HepG2 (cell line): Measurements from ENCODE around the gene TSC1. TPM values are rescaled to one million over a fixed set of nuclear protein-coding genes. Genes with fewer than 3 reads are reported as not detected.

Experiments
- CENPT ChIP-seq: sonication (generic); formaldehyde crosslinking; IDR thresholded peaks from 2 replicates; pipeline ENCODE4 v1.8.0; 2022; ENCODE audit warnings: low read depth, mild to moderate bottlenecking, moderate library complexity, missing genetic modification reagents
- CHD2 ChIP-seq: IDR thresholded peaks from 2 replicates; pipeline ENCODE4 v1.6.1; 2011; ENCODE audit warnings: low read depth, low read length, improper control_type of control experiment
- GTF2F1 ChIP-seq: fragments of 150-350 bp; IDR thresholded peaks from 2 replicates; pipeline ENCODE4 v1.6.1; 2014; ENCODE audit warnings: low read length
- KLF6 ChIP-seq: IDR thresholded peaks from 2 replicates; pipeline ENCODE4 v1.8.0; 2016; ENCODE audit warnings: missing biosample characterization, missing genetic modification reagents
- NKX3-1 ChIP-seq: sonication (generic); formaldehyde crosslinking; IDR thresholded peaks from 2 replicates; pipeline ENCODE4 v1.5.0; 2020; ENCODE audit warnings: missing genetic modification reagents
- SOX13 ChIP-seq, 3 experiments: fragments of 450-650 bp in 1 of 3; sonication (generic) in 1 of 3; formaldehyde crosslinking in 1 of 3; IDR thresholded peaks in 2 of 3; conservative IDR thresholded peaks in 1 of 3; 2 replicates each; pipeline versions ENCODE4 v1.5.0 to v1.6.1; 2016 to 2020; ENCODE audit warnings: antibody characterized with exemption in 1 of 3, mild to moderate bottlenecking in 1 of 3, missing compliant biosample characterization in 1 of 3, missing genetic modification reagents in 1 of 3, moderate library complexity in 1 of 3
- SRSF1 ChIP-seq: fragments of 200-400 bp; formaldehyde crosslinking; optimal IDR thresholded peaks from 2 replicates; pipeline ENCODE3; 2017; ENCODE audit warnings: mild to moderate bottlenecking, low read depth, low read length, moderate library complexity
- YEATS4 ChIP-seq: sonication (generic); formaldehyde crosslinking; IDR thresholded peaks from 2 replicates; pipeline ENCODE4 v1.4.0; 2020; ENCODE audit warnings: missing genetic modification reagents, borderline replicate concordance
- ZBTB46 ChIP-seq: sonication (generic); formaldehyde crosslinking; IDR thresholded peaks from 2 replicates; pipeline ENCODE4 v1.4.0; 2020; ENCODE audit warnings: mild to moderate bottlenecking, missing genetic modification reagents, borderline replicate concordance
- ZHX1 ChIP-seq: sonication (generic); formaldehyde crosslinking; IDR thresholded peaks from 2 replicates; pipeline ENCODE4 v1.8.1; 2022; ENCODE audit warnings: low read depth, mild to moderate bottlenecking, missing genetic modification reagents
- ZNF251 ChIP-seq: sonication (generic); formaldehyde crosslinking; IDR thresholded peaks from 2 replicates; pipeline ENCODE4 v1.9.0; 2021; ENCODE audit warnings: mild to moderate bottlenecking, missing genetic modification reagents
- ZNF292 ChIP-seq: sonication (generic); formaldehyde crosslinking; IDR thresholded peaks from 2 replicates; pipeline ENCODE4 v1.8.1; 2022; ENCODE audit warnings: mild to moderate bottlenecking, low read depth, missing genetic modification reagents, borderline replicate concordance
- ZNF317 ChIP-seq: sonication (generic); formaldehyde crosslinking; IDR thresholded peaks from 2 replicates; pipeline ENCODE4 v1.5.0; 2020; ENCODE audit warnings: mild to moderate bottlenecking, missing genetic modification reagents
- ZNF33B ChIP-seq: sonication (generic); formaldehyde crosslinking; IDR thresholded peaks from 2 replicates; pipeline ENCODE4 v1.5.1; 2020; ENCODE audit warnings: mild to moderate bottlenecking, missing genetic modification reagents
- ZNF496 ChIP-seq: sonication (generic); formaldehyde crosslinking; IDR thresholded peaks from 2 replicates; pipeline ENCODE4 v1.8.1; 2023; ENCODE audit warnings: mild to moderate bottlenecking, moderate library complexity, missing genetic modification reagents; ENCODE audit not compliant: insufficient replicate concordance
- ZNF607 ChIP-seq: sonication (generic); formaldehyde crosslinking; IDR thresholded peaks from 2 replicates; pipeline ENCODE4 v1.5.1; 2020; ENCODE audit warnings: missing genetic modification reagents, mild to moderate bottlenecking, borderline replicate concordance
- ZNF784 ChIP-seq: sonication (generic); formaldehyde crosslinking; IDR thresholded peaks from 2 replicates; pipeline ENCODE4 v1.5.1; 2020; ENCODE audit warnings: missing genetic modification reagents, mild to moderate bottlenecking, borderline replicate concordance
- polyA plus RNA-seq, 8 experiments: library from polyadenylated mRNA; depleted of rRNA in 3 of 8; stranded (reverse) in 7 of 8; unstranded in 1 of 8; fragments of >200 nt; fragmentation: Illumina TruSeq in 4 of 8; extraction: Trizol in 4 of 8; gene quantifications; 2 replicates each; pipeline versions ENCODE4 v1.2.1 to v1.2.3, GENCODE V29; 2011 to 2016; ENCODE audit warnings: low read depth in 4 of 8, missing spikeins in 1 of 8, mixed read lengths in 1 of 8; ENCODE audit not compliant: insufficient read depth in 1 of 8
- total RNA-seq, 5 experiments: library from RNA; depleted of rRNA; stranded (reverse); fragments of >200 nt; fragmentation: Illumina TruSeq; extraction: Trizol; gene quantifications; 2 replicates each; pipeline ENCODE4 v1.2.3, GENCODE V29; 2016; ENCODE audit warnings: low read depth in 1 of 5
- TF ChIP-seq, protein P1 (sequence below): sonication (generic); formaldehyde crosslinking; IDR thresholded peaks from 2 replicates; pipeline ENCODE4 v1.5.0; 2020; ENCODE audit warnings: missing genetic modification reagents
- TF ChIP-seq, protein P2 (sequence below): IDR thresholded peaks from 2 replicates; pipeline ENCODE4 v1.6.1; 2018; ENCODE audit warnings: missing genetic modification reagents
- TF ChIP-seq, protein P3 (sequence below): sonication (generic); formaldehyde crosslinking; IDR thresholded peaks from 2 replicates; pipeline ENCODE4 v1.8.0; 2022; ENCODE audit warnings: mild to moderate bottlenecking, missing genetic modification reagents, moderate library complexity

TSC1 gene
- total and polyA plus RNA-seq, 2 of the 13 experiments (the other 11 are each of a cell fraction or from before 2014, with no cell fraction given) = 31.6 to 66.1 TPM

DNA sequence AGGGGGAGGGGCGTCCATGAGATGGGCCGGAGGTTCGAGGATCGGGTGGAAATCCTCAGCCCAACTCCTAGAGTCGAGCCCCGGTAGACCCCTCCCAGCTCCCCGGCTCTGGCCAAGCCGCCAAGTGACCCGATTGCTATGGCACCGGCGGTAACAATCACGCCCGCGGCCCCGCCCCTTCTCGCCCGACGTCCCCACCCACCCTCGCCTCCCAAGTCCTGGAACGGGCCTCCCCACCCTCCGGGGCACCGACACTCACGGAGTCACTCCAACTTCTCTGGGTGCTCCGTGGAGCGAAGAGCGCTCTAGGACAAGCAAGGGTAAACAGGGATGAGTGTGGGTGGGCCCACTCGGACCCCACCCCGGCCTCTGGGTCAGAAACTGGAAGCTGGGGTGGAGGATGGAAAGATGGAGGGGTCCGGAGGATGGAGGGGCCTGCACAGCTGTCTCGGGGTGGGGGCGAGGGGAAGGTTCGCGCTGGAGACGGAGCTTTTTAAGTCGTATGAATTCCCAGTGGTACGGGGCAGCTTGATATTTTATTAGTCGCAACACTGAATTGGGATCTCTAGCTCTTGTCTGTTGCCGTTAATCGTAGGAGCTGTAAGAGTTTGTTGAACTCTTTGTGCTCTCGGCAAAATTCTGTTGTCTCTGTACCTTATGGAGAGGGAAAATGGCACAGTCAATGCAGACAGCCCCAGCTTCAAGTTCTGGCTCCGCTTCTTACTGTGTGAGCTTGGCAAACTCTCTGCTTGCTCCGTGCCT lies 65.5 kb downstream of the TSC1 start, which contains the start of gene SPACA9 (continued):
- TF ChIP-seq ZNF292 (CRISPR knock-in tag) (no peak), CHD2 (no peak), ZNF496 (CRISPR knock-in tag) (no peak), KLF6 (CRISPR knock-in tag) (no peak), ZBTB46 (CRISPR knock-in tag) (no peak), ZNF607 (peak; percentile 21; the same call in 1 of the 2 replicates), ZNF33B (0 out of 2 replicates have a peak, but pooled peaks have one; percentile 4), NKX3-1 (CRISPR knock-in tag) (no peak), GTF2F1 (no peak), ZNF317 (no peak), ZNF784 (CRISPR knock-in tag) (no peak), SOX13 (IDR thresholded peaks at IDR 0.05) (no peak), SOX13 (CRISPR knock-in tag; conservative IDR thresholded peaks at IDR 0.05 in 1 of 2, IDR thresholded peaks at IDR 0.05 in 1 of 2) (no peak), SRSF1 (no peak), CENPT (CRISPR knock-in tag) (no peak), YEATS4 (CRISPR knock-in tag) (no peak), ZHX1 (CRISPR knock-in tag) (no peak), ZNF251 (CRISPR knock-in tag) (no peak)
- TF ChIP-seq, protein P1, sequence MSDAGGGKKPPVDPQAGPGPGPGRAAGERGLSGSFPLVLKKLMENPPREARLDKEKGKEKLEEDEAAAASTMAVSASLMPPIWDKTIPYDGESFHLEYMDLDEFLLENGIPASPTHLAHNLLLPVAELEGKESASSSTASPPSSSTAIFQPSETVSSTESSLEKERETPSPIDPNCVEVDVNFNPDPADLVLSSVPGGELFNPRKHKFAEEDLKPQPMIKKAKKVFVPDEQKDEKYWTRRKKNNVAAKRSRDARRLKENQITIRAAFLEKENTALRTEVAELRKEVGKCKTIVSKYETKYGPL (CRISPR knock-in tag) = no peak
- TF ChIP-seq, protein P2, sequence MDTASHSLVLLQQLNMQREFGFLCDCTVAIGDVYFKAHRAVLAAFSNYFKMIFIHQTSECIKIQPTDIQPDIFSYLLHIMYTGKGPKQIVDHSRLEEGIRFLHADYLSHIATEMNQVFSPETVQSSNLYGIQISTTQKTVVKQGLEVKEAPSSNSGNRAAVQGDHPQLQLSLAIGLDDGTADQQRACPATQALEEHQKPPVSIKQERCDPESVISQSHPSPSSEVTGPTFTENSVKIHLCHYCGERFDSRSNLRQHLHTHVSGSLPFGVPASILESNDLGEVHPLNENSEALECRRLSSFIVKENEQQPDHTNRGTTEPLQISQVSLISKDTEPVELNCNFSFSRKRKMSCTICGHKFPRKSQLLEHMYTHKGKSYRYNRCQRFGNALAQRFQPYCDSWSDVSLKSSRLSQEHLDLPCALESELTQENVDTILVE (CRISPR knock-in tag) = no peak
- TF ChIP-seq, protein P3, sequence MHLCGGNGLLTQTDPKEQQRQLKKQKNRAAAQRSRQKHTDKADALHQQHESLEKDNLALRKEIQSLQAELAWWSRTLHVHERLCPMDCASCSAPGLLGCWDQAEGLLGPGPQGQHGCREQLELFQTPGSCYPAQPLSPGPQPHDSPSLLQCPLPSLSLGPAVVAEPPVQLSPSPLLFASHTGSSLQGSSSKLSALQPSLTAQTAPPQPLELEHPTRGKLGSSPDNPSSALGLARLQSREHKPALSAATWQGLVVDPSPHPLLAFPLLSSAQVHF (CRISPR knock-in tag) = no peak
